Effector memory CD4-positive, alpha-beta T cell (primary cell): ENCODE results near the gene TRPT1.
A peak's percentile ranks its signal among the peaks of the same experiment; 100 is the strongest.

Experiments used
- DNase-seq, 3 donors: peaks; one replicate each; pipeline ENCODE4 v3.0.0-alpha.2; 2020
- H3K27ac ChIP-seq: 2 replicates; pipeline ENCODE4 v1.7.0; 2013; ENCODE audit warnings: mild to moderate bottlenecking, low read length, moderate library complexity; ENCODE audit not compliant: insufficient read depth, poor library complexity, severe bottlenecking
- H3K27me3 ChIP-seq: replicated peaks from 2 replicates; pipeline ENCODE4 v1.7.0; 2013; ENCODE audit warnings: mild to moderate bottlenecking, low read length; ENCODE audit not compliant: insufficient read depth, control insufficient read depth, poor library complexity, severe bottlenecking
- H3K36me3 ChIP-seq: 2 replicates; pipeline ENCODE4 v1.7.0; 2013; ENCODE audit warnings: mild to moderate bottlenecking, low read length, moderate library complexity; ENCODE audit not compliant: control insufficient read depth, insufficient read depth
- H3K4me1 ChIP-seq: 2 replicates; pipeline ENCODE4 v1.7.0; 2013; ENCODE audit warnings: low read length, mild to moderate bottlenecking; ENCODE audit not compliant: control insufficient read depth, insufficient read depth, poor library complexity, severe bottlenecking
- H3K4me3 ChIP-seq: 2 replicates; pipeline ENCODE4 v1.7.0; 2013; ENCODE audit warnings: low read length, low read depth, mild to moderate bottlenecking; ENCODE audit not compliant: insufficient read depth, poor library complexity, severe bottlenecking
- H3K9me3 ChIP-seq: 2 replicates; pipeline ENCODE4 v1.7.0; 2013; ENCODE audit warnings: mild to moderate bottlenecking, low read length, moderate library complexity; ENCODE audit not compliant: control insufficient read depth

Gene TRPT1

GRCh38 chr11:64245797-64246620 lies 20.0 kb upstream of the TRPT1 start:
- no peaks in the 10 kb centered on the region for H3K27me3 ChIP-seq
- peak; percentile 35 to 71 (median 64) for DNase-seq
- H3K4me3 ChIP-seq = peak overlapping the region; percentile 63
- no peaks in the 10 kb centered on the region for H3K36me3 ChIP-seq
- H3K9me3 ChIP-seq = no peaks in the 10 kb centered on the region
- peaks cover 41% of the 10 kb centered on the region for H3K4me1 ChIP-seq
- H3K27ac ChIP-seq = peak overlapping the region; percentile 66

GRCh38 chr11:64245401-64245796 lies 19.4 kb upstream of the TRPT1 start:
- H3K27ac ChIP-seq = peak overlapping the region; percentile 66
- no peaks in the 10 kb centered on the region for H3K27me3 ChIP-seq
- H3K36me3 ChIP-seq = no peaks in the 10 kb centered on the region
- DNase-seq = peak; percentile 24 to 50 (median 36)
- H3K4me3 ChIP-seq = peak overlapping the region; percentile 20
- H3K9me3 ChIP-seq = no peaks in the 10 kb centered on the region
- peaks cover 38% of the 10 kb centered on the region for H3K4me1 ChIP-seq

- no peak for DNase-seq
- Histone ChIP-seq H3K27me3 (no peaks in the 10 kb centered on the region), H3K4me1 (peaks cover 38% of the 10 kb centered on the region), H3K9me3 (no peaks in the 10 kb centered on the region), H3K4me3 (peak overlapping the region; percentile 20), H3K27ac (peak overlapping the region; percentile 66), H3K36me3 (no peaks in the 10 kb centered on the region)
Measured at GRCh38 chr11:64244966-64245365, 19.0 kb upstream of the TRPT1 start.

- Histone ChIP-seq H3K27me3 (no peaks in the 10 kb centered on the region), H3K36me3 (no peaks in the 10 kb centered on the region), H3K27ac (peak overlapping the region; percentile 19), H3K9me3 (no peaks in the 10 kb centered on the region), H3K4me3 (no peak overlapping the region), H3K4me1 (peaks cover 40% of the 10 kb centered on the region)
- DNase-seq = no peak
Measured at GRCh38 chr11:64244107-64244506, 18.1 kb upstream of the TRPT1 start.

GRCh38 chr11:64243236-64243854 lies 17.4 kb upstream of the TRPT1 start:
- H3K27ac ChIP-seq = peak overlapping the region; percentile 19

GRCh38 chr11:64241491-64242374 lies 15.7 kb upstream of the TRPT1 start:
- H3K27me3 ChIP-seq = no peaks in the 10 kb centered on the region
- H3K27ac ChIP-seq = peak overlapping the region; percentile 99
- peaks cover 33% of the 10 kb centered on the region for H3K4me1 ChIP-seq
- H3K9me3 ChIP-seq = no peaks in the 10 kb centered on the region
- DNase-seq = no peak
- no peaks in the 10 kb centered on the region for H3K36me3 ChIP-seq
- peak overlapping the region; percentile 89 for H3K4me3 ChIP-seq

More at GRCh38 chr11:64243236-64243854, 17.4 kb upstream of the TRPT1 start:
- no peaks in the 10 kb centered on the region for H3K27me3 ChIP-seq
- H3K36me3 ChIP-seq = no peaks in the 10 kb centered on the region
- H3K4me1 ChIP-seq = peaks cover 40% of the 10 kb centered on the region
- no peak overlapping the region for H3K4me3 ChIP-seq
- DNase-seq = no peak
- H3K9me3 ChIP-seq = no peaks in the 10 kb centered on the region

GRCh38 chr11:64241241-64241490 lies 15.2 kb upstream of the TRPT1 start:
- Histone ChIP-seq H3K27me3 (no peaks in the 10 kb centered on the region), H3K4me3 (peak overlapping the region; percentile 89), H3K36me3 (no peaks in the 10 kb centered on the region), H3K4me1 (peaks cover 32% of the 10 kb centered on the region), H3K9me3 (no peaks in the 10 kb centered on the region), H3K27ac (peak overlapping the region; percentile 99)
- DNase-seq = peak; percentile 99 to 100 (median 99)

GRCh38 chr11:64240435-64241240 lies 14.7 kb upstream of the TRPT1 start, which contains the start of gene FKBP2:
TSS of gene FKBP2 (plus strand) at chr11:64241095. CDS start at chr11:64242388, 1,293 bp downstream.
- peak within 1 kb of the TSS; percentile 99 for H3K27ac ChIP-seq
- H3K27me3 ChIP-seq = no peaks in the 10 kb centered on the region
- DNase-seq = peak; percentile 97 to 98 (median 98)
- H3K4me1 ChIP-seq = peaks cover 32% of the 10 kb centered on the region
- peak within 1 kb of the TSS; percentile 89 for H3K4me3 ChIP-seq
- H3K36me3 ChIP-seq = no peaks in the 10 kb centered on the region
- no peaks in the 10 kb centered on the region for H3K9me3 ChIP-seq

GRCh38 chr11:64239662-64240434 lies 13.9 kb upstream of the TRPT1 start:
- Histone ChIP-seq H3K4me3 (no peak overlapping the region), H3K4me1 (peaks cover 32% of the 10 kb centered on the region), H3K36me3 (no peaks in the 10 kb centered on the region), H3K9me3 (no peaks in the 10 kb centered on the region), H3K27me3 (no peaks in the 10 kb centered on the region), H3K27ac (peak overlapping the region; percentile 99)
- DNase-seq = no peak
